HEK293T (cell line): ENCODE results near the gene IL1RL1.

Experiments
- CTCF ChIA-PET: fragments of 350-600 bp; formaldehyde crosslinking; extraction: SDS; loops from one replicate; lab custom pipeline; 2021; ENCODE audit warnings: antibody characterized with exemption, inconsistent platforms; lab: Yijun Ruan, JAX
- POLR2A ChIA-PET: fragments of 350-600 bp; formaldehyde crosslinking; extraction: SDS; loops from one replicate; lab custom pipeline; 2020; ENCODE audit warnings: antibody characterized with exemption, inconsistent platforms; lab: Yijun Ruan, JAX
- DNase-seq: peaks from one replicate; pipeline ENCODE4 v3.0.0; 2012; ENCODE audit warnings: mixed read lengths; ENCODE audit errors: extremely low spot score
- ARNT ChIP-seq: fragments of 450-650 bp; IDR thresholded peaks from 2 replicates; pipeline ENCODE4 v1.6.1; 2017; ENCODE audit warnings: mild to moderate bottlenecking
- BHLHE40 ChIP-seq: fragments of 450-650 bp; IDR thresholded peaks from 2 replicates; pipeline ENCODE4 v1.6.1; 2016; ENCODE audit warnings: mild to moderate bottlenecking, moderate library complexity, borderline replicate concordance
- CTBP1 ChIP-seq: fragments of 450-650 bp; IDR thresholded peaks from 2 replicates; pipeline ENCODE4 v1.6.1; 2016; ENCODE audit warnings: borderline replicate concordance
- ELF4 ChIP-seq: fragments of 450-650 bp; IDR thresholded peaks from 2 replicates; pipeline ENCODE4 v1.6.1; 2017; ENCODE audit warnings: antibody characterized with exemption
- FOXA1 ChIP-seq: fragments of 450-650 bp; IDR thresholded peaks from 2 replicates; pipeline ENCODE4 v1.6.1; 2016; ENCODE audit warnings: mild to moderate bottlenecking
- FOXK2 ChIP-seq: fragments of 450-650 bp; IDR thresholded peaks from 2 replicates; pipeline ENCODE4 v1.6.1; 2016; ENCODE audit warnings: mild to moderate bottlenecking
- FOXM1 ChIP-seq: fragments of 450-650 bp; IDR thresholded peaks from 2 replicates; pipeline ENCODE4 v1.6.1; 2017; ENCODE audit warnings: mild to moderate bottlenecking, borderline replicate concordance
- HDGF ChIP-seq: fragments of 450-650 bp; IDR thresholded peaks from 2 replicates; pipeline ENCODE4 v1.6.1; 2017; ENCODE audit warnings: antibody characterized with exemption, borderline replicate concordance
- L3MBTL2 ChIP-seq: fragments of 450-650 bp; conservative IDR thresholded peaks from 2 replicates; pipeline ENCODE4 v1.6.1; 2016; ENCODE audit warnings: mild to moderate bottlenecking
- LEF1 ChIP-seq: fragments of 450-650 bp; IDR thresholded peaks from 2 replicates; pipeline ENCODE4 v1.6.1; 2017; ENCODE audit warnings: mild to moderate bottlenecking, borderline replicate concordance
- NFRKB ChIP-seq: fragments of 450-650 bp; IDR thresholded peaks from 2 replicates; pipeline ENCODE4 v1.6.1; 2016; ENCODE audit warnings: mild to moderate bottlenecking, moderate library complexity
- SP1 ChIP-seq: fragments of 450-650 bp; IDR thresholded peaks from 2 replicates; pipeline ENCODE4 v1.6.1; 2017
- SUZ12 ChIP-seq: fragments of 450-650 bp; IDR thresholded peaks from 2 replicates; pipeline ENCODE4 v1.6.1; 2016; ENCODE audit warnings: mild to moderate bottlenecking
- TARDBP ChIP-seq: fragments of 450-650 bp; IDR thresholded peaks from 2 replicates; pipeline ENCODE4 v1.6.1; 2016
- ZNF384 ChIP-seq: fragments of 450-650 bp; IDR thresholded peaks from 2 replicates; pipeline ENCODE4 v1.6.1; 2016
- TF ChIP-seq, protein P1 (sequence below): fragments of 450-650 bp; IDR thresholded peaks from 2 replicates; pipeline ENCODE4 v1.6.1; 2016

The IL1RL1 gene

DNA sequence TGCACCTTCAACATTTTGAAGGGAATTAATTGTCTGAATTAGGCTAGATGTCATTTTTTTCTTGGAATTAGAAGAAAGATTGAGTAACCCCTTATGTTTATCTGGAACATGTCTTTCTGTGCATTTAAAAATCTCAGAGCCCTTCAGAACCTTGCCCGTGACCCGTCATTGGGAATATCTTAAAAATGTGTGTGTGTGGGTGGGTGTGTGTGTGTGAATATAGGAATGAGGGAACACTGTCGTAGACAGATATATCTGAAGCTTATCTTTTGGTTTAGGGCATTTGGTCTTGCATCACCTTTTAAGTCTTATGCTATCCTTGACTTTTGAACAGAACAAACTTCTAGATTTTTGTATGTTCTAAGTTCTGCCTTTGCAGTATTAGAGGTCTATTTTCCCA is 13.5 kb upstream of the IL1RL1 start:
- TF ChIP-seq TARDBP (no peak), NFRKB (no peak), SUZ12 (no peak), L3MBTL2 (no peak), CTBP1 (no peak), ARNT (no peak), FOXA1 (no peak), LEF1 (no peak), SP1 (no peak), ELF4 (no peak), HDGF (no peak), ZNF384 (no peak), BHLHE40 (no peak), FOXM1 (no peak)
- TF ChIP-seq, protein P1, sequence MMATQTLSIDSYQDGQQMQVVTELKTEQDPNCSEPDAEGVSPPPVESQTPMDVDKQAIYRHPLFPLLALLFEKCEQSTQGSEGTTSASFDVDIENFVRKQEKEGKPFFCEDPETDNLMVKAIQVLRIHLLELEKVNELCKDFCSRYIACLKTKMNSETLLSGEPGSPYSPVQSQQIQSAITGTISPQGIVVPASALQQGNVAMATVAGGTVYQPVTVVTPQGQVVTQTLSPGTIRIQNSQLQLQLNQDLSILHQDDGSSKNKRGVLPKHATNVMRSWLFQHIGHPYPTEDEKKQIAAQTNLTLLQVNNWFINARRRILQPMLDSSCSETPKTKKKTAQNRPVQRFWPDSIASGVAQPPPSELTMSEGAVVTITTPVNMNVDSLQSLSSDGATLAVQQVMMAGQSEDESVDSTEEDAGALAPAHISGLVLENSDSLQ = no peak
- CTCF ChIA-PET = no interaction called here
- no peak for DNase-seq
- POLR2A ChIA-PET = no interaction called here

DNA sequence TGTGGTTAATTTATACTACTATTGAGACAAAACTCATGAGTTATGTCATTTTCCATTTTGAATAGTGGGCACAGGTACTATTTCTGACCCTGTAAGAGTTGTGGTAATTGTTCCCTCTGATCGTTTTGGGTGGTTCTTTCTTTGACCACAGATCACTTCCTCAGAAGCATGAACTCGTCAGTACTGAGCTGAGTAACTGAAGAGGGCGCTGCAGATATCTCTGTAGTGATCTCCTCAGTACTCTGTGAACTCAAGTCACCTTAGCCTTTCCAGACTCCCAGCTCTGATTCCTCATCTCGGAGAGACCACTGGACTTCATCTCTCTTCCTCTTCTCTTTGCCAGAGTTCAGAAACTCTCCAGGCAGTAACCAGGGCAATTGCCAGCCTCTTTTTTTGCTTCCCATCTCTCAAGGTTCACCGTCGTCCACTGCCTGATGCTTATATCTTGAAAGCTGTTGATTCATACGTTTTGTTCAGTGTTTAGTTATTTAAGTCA is 9.4 kb upstream of the IL1RL1 start:
- CTCF ChIA-PET = interaction anchor here (0.5 to 1.4 kb wide), 6 partner anchors 11 to 156 kb away, joined by 3 to 9 read pairs (median 3); no protein-coding TSS in a partner anchor
- TF ChIP-seq ARNT (no peak), TARDBP (no peak)
- peak; percentile 22 for DNase-seq
- POLR2A ChIA-PET = no interaction called here

DNA sequence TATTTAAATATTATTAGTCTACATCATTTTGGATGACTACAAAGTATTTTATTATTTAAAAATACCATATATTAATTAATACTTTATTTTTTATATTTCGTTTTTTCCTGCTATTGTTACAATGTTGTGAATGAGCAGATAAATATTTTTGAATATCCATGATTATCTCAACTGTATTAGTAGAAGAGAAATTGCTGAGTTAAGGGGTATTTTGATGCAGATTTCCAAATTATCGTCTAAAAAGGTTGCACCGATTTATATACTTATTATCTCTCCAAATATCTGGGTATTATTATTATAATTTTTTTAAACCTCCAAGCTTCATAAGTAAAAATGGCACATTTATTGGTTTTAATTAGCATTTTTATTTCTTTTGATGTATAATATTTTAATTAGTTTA is 8.9 kb upstream of the IL1RL1 start:
- TF ChIP-seq SUZ12 = no peak
- no peak for TF ChIP-seq ELF4
- TF ChIP-seq FOXA1 = no peak
- no peak for TF ChIP-seq SP1
- POLR2A ChIA-PET = no interaction called here
- CTCF ChIA-PET = interaction anchor here (0.5 to 1.4 kb wide), 6 partner anchors 11 to 156 kb away, joined by 3 to 9 read pairs (median 3); no protein-coding TSS in a partner anchor
- DNase-seq = no peak

DNA sequence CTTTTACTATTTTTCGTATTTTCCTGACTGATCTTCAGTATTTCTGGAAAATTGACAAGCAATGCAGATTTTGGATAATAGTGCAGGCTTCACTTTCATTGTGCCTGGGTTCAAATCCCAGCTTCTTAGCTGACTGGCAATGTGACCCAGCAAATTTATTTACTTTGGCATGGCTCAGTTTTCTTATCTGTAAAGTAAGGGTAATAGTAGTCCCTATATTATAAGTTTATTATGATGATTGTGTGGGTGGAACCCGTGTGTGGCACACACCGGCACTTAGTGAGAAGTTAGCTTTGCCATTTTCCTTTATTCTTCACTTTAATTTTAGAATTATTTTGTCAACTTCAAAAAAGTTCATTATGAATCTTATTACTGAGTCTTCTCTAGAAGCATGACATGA is 7.8 kb upstream of the IL1RL1 start:
- CTCF ChIA-PET = no interaction called here
- POLR2A ChIA-PET = no interaction called here
- no peak for DNase-seq
- TF ChIP-seq CTBP1 = no peak
- TF ChIP-seq BHLHE40 = no peak
- TF ChIP-seq ARNT = no peak
- no peak for TF ChIP-seq FOXK2
- no peak for TF ChIP-seq L3MBTL2
- no peak for TF ChIP-seq ZNF384
- TF ChIP-seq LEF1 = no peak

DNA sequence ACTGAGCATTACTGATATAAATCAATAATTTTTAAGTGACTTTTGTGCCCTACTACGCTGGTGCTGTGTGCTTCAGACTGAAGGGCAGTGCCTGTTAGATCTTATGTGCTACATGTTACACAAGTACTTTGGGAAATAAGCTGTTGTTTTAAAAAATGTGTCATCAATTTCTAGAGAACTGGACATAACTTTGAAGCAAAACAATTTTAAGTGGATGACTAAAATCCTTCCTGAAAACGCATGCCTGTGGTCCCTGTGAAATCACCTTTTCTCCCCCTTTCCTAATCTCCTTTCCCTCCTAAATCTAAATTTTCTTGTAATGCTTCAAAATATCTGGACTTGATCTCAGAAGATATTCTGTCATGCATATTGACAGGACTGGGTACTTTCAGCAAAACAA is 7.1 kb upstream of the IL1RL1 start:
- ChIA-PET CTCF (no interaction called here), POLR2A (no interaction called here)
- TF ChIP-seq SP1 (no peak), CTBP1 (no peak), FOXK2 (no peak), TARDBP (no peak), HDGF (no peak), ELF4 (no peak), FOXA1 (no peak), L3MBTL2 (no peak), FOXM1 (no peak), NFRKB (no peak), LEF1 (no peak), ARNT (no peak), ZNF384 (no peak), BHLHE40 (no peak), SUZ12 (no peak)
- TF ChIP-seq, protein P1 = no peak
- DNase-seq = no peak

DNA sequence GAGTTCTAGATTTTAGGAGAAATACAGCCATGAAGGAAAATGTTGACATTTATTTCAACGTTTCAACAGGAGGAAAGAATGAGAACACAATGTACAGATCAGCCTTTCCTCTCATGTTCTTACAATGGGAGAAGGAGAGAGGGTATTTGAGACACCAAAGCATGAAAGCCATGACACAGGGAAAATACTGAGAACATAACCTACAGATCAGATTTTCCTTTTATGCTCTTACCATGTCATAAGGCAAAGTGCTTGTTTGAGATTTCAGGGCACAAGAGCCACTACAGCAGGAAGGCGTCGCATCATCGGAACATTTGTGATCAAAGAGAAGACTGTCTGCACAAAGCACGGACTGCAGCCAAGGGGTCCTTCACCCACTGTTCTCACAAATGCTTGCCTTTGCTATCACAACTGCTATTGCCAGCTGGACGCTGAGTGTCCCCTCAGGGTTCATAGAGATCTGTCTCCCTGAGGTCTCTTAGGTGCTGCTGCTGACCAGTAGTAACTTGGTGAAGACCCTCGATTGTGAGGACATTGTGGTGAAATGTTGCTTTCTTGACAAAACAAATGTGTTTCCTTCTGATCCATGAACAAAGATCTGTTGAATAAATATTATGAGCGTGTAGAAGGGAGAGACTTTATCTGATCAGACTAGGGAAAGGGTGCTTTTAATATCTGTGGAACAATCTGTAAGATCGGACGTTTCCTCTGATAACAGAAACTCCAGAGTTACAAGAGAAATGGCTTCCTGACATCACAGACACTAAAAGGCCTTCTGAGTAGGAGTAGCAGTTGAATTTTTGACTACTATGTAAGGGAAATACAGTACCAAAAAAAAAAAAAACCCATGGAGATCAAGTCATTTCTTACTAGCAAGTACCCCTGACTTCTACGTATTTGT is 6.4 kb upstream of the IL1RL1 start:
- CTCF ChIA-PET = no interaction called here
- DNase-seq = no peak
- TF ChIP-seq NFRKB (no peak), ZNF384 (no peak), TARDBP (no peak), SUZ12 (no peak), FOXM1 (no peak), CTBP1 (no peak), ARNT (no peak), SP1 (no peak), BHLHE40 (no peak), LEF1 (no peak), FOXA1 (no peak), FOXK2 (no peak), HDGF (no peak), L3MBTL2 (no peak), ELF4 (no peak)
- TF ChIP-seq, protein P1 = no peak
- POLR2A ChIA-PET = no interaction called here
